ENCODE data around the gene CTBP2. TPM values are rescaled to one million over a fixed set of nuclear protein-coding genes. Genes with fewer than 3 reads are reported as not detected.

CTBP2 gene
- total RNA-seq, 1 donor from 2014 or later, result 57.3 TPM

GRCh38 chr10:124943301-124944092, 216.9 kb downstream of the CTBP2 start:
- peak; percentile 59 for DNase-seq (ENCODE audit: low read depth)
- TF ChIP-seq, protein P1, sequence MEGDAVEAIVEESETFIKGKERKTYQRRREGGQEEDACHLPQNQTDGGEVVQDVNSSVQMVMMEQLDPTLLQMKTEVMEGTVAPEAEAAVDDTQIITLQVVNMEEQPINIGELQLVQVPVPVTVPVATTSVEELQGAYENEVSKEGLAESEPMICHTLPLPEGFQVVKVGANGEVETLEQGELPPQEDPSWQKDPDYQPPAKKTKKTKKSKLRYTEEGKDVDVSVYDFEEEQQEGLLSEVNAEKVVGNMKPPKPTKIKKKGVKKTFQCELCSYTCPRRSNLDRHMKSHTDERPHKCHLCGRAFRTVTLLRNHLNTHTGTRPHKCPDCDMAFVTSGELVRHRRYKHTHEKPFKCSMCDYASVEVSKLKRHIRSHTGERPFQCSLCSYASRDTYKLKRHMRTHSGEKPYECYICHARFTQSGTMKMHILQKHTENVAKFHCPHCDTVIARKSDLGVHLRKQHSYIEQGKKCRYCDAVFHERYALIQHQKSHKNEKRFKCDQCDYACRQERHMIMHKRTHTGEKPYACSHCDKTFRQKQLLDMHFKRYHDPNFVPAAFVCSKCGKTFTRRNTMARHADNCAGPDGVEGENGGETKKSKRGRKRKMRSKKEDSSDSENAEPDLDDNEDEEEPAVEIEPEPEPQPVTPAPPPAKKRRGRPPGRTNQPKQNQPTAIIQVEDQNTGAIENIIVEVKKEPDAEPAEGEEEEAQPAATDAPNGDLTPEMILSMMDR (conservative IDR thresholded peaks at IDR 0.05; ENCODE audit: low read depth, low read length), result no peak
- H3K4me3 ChIP-seq (ENCODE audit: low read depth, low read length), result no peak overlapping the region

DNA sequence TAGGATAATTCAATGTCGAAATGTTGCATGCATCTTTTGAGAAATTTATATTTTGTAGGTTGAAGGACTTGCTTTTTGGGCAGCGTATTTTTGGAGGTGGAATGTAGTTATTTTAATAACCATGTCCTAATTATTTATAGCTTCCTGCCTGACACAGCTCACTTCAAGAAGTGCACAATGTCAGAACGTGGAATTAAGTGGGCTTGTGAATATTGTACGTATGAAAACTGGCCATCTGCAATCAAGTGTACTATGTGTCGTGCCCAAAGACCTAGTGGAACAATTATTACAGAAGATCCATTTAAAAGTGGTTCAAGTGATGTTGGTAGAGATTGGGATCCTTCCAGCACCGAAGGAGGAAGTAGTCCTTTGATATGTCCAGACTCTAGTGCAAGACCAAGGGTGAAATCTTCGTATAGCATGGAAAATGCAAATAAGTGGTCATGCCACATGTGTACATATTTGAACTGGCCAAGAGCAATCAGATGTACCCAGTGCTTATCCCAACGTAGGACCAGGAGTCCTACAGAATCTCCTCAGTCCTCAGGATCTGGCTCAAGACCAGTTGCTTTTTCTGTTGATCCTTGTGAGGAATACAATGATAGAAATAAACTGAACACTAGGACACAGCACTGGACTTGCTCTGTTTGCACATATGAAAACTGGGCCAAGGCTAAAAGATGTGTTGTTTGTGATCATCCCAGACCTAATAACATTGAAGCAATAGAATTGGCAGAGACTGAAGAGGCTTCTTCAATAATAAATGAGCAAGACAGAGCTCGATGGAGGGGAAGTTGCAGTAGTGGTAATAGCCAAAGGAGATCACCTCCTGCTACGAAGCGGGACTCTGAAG, 217.8 kb downstream of the CTBP2 start:
- TF ChIP-seq, protein P1 (conservative IDR thresholded peaks at IDR 0.05; ENCODE audit: low read depth, low read length), result no peak
- no peak for DNase-seq (ENCODE audit: low read depth)
- H3K4me3 ChIP-seq (ENCODE audit: low read depth, low read length), result no peak overlapping the region

DNA sequence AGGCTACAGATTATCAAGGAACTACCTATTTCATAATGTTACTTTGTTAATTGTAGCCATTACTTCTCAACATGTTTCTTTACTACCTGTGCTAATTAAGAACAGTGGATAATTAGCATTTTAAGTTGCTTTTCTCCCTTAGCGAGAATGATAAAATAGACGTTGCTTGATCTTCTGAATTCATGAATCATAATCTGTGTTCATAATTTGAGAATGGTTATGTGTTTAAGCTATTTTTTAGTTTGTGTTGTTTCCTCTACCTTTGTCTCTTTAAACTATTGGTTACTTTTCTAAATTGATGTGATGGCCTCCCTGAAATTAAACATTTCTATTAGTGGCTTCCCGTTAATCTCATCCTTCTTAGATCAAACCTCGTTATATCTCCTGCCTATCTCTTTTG, 218.5 kb downstream of the CTBP2 start, which contains the start of gene ZRANB1:
ZRANB1 (plus strand) TSS at position 301 of the 400 bp plus-strand sequence. CDS start 371 bp downstream, outside the sequence.
- TF ChIP-seq, protein P1 (conservative IDR thresholded peaks at IDR 0.05; ENCODE audit: low read depth, low read length), result no peak
- DNase-seq (ENCODE audit: low read depth), result no peak
- no peak within 1 kb of the TSS for H3K4me3 ChIP-seq (ENCODE audit: low read depth, low read length)

- no peak for DNase-seq (ENCODE audit: low read depth)
- H3K4me3 ChIP-seq (ENCODE audit: low read depth, low read length), result no peak overlapping the region
- TF ChIP-seq, protein P1 (conservative IDR thresholded peaks at IDR 0.05; ENCODE audit: low read depth, low read length), result no peak
Measured at GRCh38 chr10:124939290-124939689, 221.1 kb downstream of the CTBP2 start.

DNA sequence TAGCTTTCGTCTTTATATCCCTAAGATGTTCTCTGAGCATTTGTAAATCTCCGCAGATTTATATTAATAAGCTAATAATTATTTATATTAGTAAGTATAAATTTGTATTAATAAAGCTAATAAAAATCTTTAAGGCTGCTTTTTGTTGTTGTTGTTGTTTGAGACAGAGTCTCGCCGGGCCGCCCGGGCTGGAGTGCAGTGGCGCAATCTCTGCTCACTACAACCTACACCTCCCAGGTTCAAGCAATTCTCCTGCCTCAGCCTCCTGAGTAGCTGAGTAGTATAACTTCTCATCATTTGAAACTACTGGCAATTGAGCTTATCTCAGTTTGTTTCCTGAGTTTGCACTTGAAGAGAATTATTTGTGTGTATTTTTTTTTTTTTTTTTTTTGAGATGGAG, 223.6 kb downstream of the CTBP2 start:
- H3K4me3 ChIP-seq (ENCODE audit: low read depth, low read length), result no peak overlapping the region
- DNase-seq (ENCODE audit: low read depth), result no peak
- TF ChIP-seq, protein P1 (conservative IDR thresholded peaks at IDR 0.05; ENCODE audit: low read depth, low read length), result no peak

- no peak for DNase-seq (ENCODE audit: low read depth)
- no peak overlapping the region for H3K4me3 ChIP-seq (ENCODE audit: low read depth, low read length)
- TF ChIP-seq, protein P1 (conservative IDR thresholded peaks at IDR 0.05; ENCODE audit: low read depth, low read length), result no peak
Measured at GRCh38 chr10:124935946-124936345, 224.4 kb downstream of the CTBP2 start.

Other genes starting within 250 kb of the CTBP2 start
- gene ZRANB1, start 218.4 kb downstream of the CTBP2 start, total RNA-seq, result 12.0 and 13.9 TPM in 2 replicates